GM12891 (cell line): ENCODE results near the gene ZNF207.
"Not testable (repeated sequence)": the region's sequence is repeated elsewhere in the genome, so short reads cannot be mapped to it uniquely, and the experiment has no call there.

Source experiments
- POLR2A ChIP-seq: IDR thresholded peaks from 2 replicates; pipeline ENCODE4 v1.6.1; 2011; ENCODE audit warnings: low read depth, low read length, control low read depth
- TAF1 ChIP-seq: IDR thresholded peaks from 2 replicates; pipeline ENCODE4 v1.6.1; 2011; ENCODE audit warnings: low read depth, low read length, control low read depth

GRCh38 chr17:32410085-32410484 is 60.1 kb downstream of the ZNF207 start:
- not testable (repeated sequence) for TF ChIP-seq TAF1, POLR2A
